GM18526 (cell line): ENCODE results near the gene CBLB.

Experiments
- POLR2A ChIP-seq: IDR thresholded peaks from 3 replicates; pipeline ENCODE4 v1.6.1; 2011; ENCODE audit not compliant: insufficient read length; ENCODE audit errors: extremely low read depth

Gene CBLB

DNA sequence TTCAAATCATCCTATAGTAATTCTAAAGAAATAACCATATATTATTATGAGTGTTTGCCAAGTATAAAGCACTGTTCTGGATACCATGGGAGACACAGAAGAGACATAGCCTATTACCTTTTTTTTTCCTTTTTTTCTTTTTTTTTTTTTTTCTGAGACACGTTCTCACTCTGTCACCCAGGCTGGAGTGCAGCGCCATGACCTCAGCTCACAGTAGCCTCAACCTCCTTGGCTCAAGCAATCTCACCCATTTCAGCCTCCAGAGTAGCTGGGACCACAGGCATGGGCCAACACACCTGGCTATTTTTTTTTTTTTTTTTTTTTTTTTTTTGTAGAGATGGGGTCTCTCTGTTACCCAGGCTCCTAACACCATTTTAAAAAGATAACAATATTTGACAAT lies 30.9 kb downstream of the CBLB start:
- no peak for TF ChIP-seq POLR2A

GRCh38 chr3:105837143-105837740 lies 31.6 kb downstream of the CBLB start:
- TF ChIP-seq POLR2A = no peak

DNA sequence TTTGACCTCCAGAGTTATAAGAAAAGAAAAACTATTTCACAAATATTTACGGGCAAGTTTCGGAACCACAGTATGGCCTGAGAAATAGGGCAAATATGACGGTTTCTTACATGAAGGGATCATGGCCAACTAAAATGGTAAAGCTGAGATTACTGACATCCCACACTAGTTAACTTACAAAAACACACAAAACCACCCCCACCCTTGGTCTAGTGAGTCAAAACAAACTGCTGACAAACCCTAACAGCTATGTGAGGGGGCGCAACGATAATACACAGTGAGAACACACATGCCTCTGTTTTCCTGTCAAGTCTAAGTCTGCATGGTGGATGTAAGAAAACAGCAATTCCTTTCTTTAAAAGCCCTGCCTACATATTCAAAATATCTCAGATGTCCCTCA lies 32.3 kb downstream of the CBLB start:
- no peak for TF ChIP-seq POLR2A

DNA sequence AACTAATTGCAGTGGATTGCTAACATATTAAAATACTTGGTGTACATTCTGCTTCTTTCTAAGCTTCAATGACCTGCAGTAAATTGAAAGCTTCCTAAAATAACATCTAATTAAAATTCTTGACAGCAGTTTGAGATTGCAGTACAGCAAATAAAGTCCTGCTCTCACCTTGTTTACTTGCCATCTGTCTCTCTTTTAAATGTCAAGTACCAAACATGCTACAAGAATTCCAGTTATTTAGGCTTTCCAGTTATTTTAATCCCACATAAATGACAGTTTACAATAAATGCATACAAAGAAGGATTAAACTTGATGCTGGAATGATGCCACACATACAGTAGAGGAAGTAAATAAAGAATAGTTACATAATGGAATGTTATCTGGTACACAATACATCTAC lies 33.2 kb downstream of the CBLB start:
- no peak for TF ChIP-seq POLR2A

DNA sequence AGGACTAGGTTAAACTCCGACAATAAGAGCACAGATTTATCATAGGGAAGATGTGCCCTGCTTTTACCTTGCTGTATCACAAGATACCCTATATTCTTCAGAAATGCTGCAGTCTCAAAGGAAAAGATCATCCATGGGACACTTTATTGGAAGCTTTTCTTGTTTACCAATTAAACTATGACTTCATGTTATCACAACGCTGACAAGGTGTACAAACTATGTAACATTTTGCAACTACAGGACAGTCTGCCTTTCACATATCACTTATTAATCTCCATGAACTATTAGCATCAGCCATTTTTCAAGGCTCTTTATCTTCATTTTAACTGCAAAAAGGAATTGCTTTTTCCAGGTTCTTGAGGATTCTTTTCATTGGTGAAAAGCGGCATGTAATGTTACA lies 34.0 kb downstream of the CBLB start:
- no peak for TF ChIP-seq POLR2A

DNA sequence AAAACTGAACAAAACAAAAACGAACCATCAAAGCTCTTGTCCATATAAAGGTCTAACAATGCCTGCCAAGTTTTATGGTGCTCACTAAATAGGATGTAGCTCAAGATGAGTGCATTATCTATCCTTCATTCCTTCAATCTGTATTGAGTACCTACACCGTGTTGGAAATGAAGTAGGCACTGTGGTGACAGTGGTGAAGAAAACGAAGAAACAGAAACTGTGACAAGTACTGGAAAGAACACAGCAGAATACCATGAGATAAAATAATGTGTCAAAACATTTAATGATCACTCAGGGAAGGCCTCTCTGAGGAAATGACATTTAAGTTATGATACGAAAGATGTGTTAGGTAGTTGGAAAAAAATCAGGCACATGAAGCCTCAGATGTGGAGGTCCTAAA lies 36.2 kb downstream of the CBLB start:
- TF ChIP-seq POLR2A = no peak

- no peak for TF ChIP-seq POLR2A
Measured at GRCh38 chr3:105830836-105831235, 38.0 kb downstream of the CBLB start.

DNA sequence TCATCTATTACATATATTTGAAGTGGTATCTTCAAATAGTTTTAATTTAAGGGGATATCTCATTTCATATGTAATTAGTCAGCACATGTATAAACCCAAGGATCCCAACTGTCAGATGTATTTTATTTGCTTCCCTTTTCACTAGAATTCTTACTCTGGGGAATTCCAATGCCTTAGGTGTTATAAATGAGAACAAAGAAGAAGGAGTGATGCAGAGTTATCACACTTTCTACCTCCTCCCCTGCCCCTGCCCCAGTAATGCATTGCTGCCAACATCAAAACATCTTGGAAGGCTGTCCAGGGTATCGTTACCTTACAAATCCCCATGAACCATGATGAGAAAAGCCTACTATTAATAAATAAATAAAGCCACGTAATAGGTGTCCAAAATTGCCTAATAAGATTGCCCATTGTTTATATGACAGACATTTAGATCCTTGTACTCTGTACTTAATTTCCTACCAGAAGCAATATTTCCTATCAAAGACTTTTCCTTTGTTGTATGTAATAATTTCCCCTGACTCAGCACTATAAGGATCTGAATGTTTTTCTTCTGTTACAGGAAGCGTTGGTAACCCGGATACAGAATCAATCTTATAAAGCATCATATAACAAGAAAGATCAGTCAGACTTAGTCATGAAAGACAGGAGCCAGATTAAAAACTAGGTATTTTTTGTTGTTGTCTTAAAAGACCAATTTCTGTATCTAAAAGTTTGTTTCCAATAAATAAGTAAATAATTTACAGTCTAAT lies 38.8 kb downstream of the CBLB start:
- TF ChIP-seq POLR2A = no peak

GRCh38 chr3:105829229-105829628 lies 39.6 kb downstream of the CBLB start:
- TF ChIP-seq POLR2A = no peak

- TF ChIP-seq POLR2A = no peak
Measured at GRCh38 chr3:105828703-105829102, 40.1 kb downstream of the CBLB start.

GRCh38 chr3:105827959-105828358 lies 40.9 kb downstream of the CBLB start:
- no peak for TF ChIP-seq POLR2A

DNA sequence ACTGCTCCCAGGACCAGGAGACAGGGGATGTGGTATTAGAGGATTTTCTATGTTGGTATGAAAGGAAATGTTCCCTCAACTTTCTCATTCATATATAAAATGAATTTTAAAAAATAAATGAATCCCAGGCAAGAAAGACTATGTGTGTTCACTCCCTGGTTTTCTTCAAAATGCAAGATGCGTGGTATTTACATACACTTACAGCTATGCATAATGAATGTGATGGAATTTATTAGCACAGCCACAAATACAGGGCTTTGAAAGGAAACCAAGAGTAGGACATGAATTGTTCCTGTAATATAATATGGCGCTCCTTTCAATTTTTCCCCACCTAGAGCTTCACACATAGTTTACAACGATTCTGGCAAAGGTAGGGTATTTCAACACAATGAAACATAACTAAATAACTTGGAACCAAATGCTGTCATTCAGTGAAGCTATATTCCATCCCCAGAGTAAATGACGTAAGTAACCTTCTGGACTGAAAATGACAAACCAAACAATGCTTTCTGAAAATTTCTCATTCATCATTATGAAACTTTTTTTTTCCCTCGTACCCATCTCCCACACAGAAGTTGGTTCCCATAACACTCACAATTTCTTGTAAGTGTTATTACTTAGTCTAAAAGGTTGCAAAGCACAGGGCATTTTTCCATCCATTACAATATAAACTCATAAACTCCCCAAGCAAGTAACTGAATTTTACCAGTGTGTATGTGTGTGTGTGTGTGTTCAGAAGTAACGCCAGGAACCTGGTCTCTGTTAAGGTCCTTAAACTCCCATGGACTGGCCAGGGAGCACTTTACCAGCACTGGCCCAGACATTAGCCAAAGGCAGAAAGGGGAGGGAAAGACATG lies 41.8 kb downstream of the CBLB start:
- TF ChIP-seq POLR2A = no peak

- TF ChIP-seq POLR2A = no peak
Measured at GRCh38 chr3:105824129-105824528, 44.7 kb downstream of the CBLB start.

GRCh38 chr3:105823149-105823867 lies 45.5 kb downstream of the CBLB start:
- TF ChIP-seq POLR2A = no peak
